ENCODE measurements around the gene SOX1.

Gene SOX1

DNA sequence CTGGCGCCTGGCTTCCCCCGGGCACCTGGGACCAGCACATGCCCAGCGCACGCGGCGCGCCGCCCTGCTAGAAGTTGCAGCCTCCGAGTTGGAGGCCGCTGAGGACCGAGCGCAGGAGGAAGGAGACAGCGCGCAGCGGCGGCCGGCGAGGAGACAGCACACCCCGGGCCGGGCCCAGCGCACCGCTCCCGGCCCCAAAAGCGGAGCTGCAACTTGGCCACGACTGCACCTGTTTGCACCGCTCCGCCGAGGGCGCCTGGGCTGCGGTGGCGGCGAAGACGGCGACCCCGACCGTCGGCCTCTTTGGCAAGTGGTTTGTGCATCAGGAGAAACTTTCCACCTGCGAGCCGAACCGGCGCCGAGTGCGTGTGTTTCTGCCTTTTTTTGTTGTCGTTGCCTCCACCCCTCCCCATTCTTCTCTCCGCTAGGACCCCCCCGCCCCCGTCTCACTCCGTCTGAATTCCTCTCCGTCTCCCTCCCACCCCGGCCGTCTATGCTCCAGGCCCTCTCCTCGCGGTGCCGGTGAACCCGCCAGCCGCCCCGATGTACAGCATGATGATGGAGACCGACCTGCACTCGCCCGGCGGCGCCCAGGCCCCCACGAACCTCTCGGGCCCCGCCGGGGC is at the start of gene SOX1:
SOX1 (plus strand) TSS at position 34 of the 626 bp plus-strand sequence; CDS start at position 544, 510 bp downstream.
- no peak for DNase-seq (ENCODE audit: low spot score)

DNA sequence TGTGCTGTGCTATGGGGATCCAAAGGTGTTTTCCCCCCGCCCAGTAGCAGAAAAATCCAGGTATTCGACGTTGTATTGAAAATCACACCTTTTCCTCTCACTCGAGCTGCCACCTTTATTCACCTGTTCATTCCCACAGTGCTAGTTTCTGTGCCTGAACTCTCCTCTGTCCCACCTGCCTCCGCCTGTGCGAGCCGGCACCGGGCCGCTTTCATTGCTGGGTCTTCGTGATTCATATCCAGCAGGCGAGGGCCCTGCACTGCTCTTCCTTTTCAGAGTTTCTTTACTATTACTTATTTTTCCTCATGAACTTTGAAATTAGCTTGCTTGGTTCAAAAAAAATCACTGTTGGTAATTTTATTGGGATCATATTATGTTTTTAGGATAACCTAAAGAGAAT is 42.4 kb upstream of the SOX1 start:
- no peak for DNase-seq (ENCODE audit: low spot score)

DNA sequence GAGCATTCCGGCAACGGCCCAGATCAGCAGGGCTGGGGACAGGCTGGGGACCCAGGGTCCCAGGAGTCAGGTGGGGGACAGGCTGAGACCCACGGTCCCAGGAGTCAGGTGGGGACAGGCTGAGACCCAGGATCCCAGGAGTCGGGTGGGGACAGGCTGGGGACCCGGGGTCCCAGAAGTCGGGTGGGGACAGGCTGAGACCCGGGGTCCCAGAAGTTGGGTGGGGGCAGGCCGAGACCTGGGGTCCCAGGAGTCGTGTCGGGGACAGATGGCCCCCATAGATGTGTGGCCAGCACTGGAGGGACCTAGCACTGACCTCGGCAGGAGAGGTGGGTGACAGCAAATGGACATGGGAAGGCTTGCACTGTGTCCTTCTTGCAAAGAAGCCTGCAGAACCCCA is 39.7 kb upstream of the SOX1 start:
- DNase-seq (ENCODE audit: low spot score) = no peak

DNA sequence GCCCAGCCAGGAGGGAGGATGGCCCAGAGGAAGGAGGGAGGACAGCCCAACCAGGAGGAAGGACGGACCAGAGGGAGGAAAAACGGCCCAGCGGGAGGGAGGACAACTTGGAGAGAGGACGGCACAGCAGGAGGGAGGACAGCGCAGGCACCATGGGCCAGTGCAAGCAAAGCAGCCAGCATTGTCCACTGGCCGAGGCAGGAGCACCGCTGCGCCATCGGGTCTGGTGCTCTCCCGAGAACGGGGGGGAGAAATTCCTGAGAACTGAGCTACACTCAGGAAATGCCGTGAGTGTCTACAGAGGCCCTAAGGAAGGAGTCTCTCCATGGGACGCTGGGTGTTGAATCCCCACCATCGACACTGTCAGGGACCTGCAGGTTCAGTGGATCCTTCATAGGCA is 38.5 kb upstream of the SOX1 start:
- DNase-seq (ENCODE audit: low spot score) = no peak

DNA sequence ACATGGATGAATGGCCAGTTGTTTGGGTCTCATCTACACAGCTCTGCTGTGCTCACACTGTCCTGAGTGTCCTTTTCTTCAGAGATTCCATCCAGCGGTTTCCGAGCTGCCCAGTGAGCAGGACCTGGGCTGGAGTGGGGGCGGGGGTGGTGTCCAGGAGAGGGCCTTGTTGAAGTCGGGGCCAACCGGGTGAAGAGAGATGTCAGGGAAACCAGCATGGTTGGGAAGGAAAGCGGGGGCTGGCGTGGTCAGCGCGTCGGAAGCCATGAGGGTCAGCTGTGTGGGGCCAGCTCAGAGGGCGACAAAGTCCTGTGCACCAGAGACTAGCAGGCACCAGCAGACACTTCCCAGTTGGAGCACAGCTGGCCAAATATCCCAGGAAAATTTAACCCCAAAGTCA is 37.8 kb upstream of the SOX1 start:
- no peak for DNase-seq (ENCODE audit: low spot score)

DNA sequence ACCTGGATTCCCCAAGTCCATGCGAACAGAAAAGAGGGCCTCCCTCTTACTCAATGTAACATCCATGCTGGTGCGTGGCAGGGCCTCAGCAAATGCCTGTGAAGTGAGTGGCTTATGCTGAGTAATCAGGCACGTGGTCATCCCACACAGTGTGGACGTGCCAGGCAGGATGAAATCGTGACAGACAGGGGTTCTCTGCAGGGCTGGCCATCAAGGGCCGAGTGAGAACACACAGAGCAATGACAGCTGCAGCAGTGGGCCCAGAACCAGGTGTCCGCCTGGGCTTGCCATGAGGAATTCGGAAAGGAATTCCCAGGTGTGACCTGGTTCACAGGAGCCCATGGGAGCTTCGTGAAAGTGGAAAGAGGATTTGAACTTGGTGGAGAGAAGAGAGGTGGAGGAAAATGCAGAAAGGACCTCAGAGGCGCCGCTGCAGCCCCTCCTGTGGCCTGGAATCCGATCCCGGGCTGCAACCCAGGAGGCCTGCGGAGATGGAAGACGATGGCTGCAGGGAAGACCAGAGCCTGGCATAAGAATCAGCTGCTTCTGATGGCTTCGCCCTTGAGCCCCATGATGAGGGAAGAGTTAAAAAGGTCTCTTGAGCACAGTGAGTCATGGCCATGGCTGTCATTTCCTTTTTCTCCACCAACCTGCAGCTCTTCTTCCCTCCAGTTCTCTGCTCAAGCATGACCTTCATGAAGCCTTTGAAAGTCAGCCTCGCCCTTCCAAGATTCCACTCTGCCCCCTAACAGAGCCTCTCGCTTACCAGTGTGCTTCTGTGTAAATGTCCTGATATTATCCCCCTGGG is 34.6 kb upstream of the SOX1 start:
- no peak for DNase-seq (ENCODE audit: low spot score)

DNA sequence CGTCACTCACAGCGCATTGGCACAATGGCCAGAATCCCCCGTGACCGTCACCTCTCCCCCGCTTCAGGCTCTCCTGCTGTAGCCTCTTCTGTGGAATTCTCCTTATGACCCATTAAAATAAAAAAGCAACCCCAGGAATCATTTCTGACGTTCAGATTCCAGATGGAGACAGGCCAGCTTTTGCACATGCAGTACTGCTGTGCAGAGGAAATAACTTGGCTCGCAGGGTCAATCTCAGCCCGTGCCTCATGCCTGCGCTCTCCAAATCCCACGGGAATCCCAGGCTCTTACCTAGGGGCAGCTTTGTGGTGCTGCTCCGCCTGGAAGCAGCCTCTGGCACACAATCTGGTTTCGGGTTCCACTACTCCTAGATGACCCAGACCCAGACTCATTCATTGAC is 32.7 kb upstream of the SOX1 start:
- no peak for DNase-seq (ENCODE audit: low spot score)

DNA sequence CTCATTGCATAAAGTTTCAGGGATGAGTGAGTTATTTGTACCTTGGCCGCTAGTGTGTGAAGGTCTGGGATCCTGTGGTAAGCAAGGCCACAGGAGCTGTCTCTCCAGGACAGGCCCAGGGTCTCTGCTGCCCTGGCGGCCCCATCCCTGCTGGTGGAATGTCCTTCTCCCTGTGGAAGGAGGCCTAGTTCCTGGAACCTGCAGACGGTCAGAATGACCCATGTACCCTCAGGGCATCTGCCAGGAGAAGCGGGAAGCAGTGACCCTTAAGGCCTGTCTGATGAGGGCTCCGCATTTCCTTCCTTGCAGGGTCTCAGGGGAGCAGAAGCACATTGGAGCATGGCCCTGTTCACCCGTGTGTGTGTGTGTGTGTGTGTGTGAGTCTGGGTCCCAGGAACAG is 32.1 kb upstream of the SOX1 start:
- no peak for DNase-seq (ENCODE audit: low spot score)

DNA sequence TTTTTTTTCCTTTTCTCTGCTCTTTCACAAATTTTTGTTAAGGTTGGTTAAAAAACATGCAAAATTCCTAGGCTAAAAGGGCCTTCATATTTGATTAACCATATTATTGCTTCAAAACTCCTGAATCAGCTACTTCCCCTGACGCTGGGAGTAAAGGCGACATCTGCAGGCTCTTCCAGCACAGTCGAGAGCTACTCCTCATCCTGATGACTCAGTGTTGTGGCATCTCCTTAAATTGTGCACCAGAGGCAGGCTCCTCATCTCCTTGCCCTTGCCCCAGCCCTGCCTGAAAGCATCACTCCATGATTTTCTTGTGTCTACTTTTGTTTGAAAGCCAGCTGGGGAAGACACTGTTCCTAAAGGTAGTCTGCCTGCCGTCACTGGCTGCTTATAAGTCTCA is 24.5 kb upstream of the SOX1 start:
- no peak for DNase-seq (ENCODE audit: low spot score)

DNA sequence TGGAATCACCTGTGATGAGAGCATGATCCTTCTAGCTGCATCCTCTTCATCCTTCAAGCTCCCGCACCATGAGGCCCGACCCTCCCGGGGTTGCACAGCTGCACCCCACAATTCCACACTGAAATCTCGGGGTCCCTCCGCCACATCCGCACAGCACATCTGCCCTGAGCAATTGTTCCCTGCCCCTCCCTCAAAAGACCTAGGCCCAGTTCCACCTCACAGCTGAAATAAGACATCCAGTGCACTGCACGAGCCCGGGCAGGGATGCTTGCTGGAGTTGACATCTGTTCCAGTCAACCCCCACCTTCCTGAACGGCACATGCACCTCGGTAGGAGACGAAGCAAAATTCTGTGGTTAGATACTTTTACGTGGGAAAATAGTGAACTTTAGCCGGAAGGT is 14.7 kb upstream of the SOX1 start:
- no peak for DNase-seq (ENCODE audit: low spot score)

DNA sequence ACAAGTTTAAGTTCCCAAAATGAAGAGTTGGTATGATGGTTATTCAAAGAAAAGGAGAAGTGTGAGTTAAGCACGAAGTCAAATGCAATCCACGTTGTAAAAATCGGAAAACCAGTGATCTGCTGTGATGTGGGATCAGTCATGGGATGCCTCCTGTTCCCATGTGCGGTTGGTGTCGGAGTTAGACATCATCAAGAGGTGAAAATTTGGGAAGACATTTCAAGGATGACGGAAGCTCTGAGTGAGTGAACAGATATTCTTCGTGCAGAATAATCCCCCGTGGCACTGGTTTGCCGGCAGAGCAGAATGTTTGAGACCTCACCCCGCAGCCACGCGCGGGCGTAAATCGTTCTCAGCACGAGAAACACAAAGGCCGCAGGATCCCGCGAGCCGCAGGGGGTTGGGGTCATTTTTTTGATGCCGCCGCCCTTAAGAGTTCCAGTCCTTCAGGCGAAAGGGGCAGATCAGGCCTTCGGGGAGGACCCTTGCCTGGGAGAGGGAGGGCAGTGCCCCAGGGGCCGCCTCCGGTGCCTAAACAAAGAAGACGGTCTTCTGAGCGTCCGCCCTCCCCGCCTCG is 13.7 kb upstream of the SOX1 start:
- no peak for DNase-seq (ENCODE audit: low spot score)

DNA sequence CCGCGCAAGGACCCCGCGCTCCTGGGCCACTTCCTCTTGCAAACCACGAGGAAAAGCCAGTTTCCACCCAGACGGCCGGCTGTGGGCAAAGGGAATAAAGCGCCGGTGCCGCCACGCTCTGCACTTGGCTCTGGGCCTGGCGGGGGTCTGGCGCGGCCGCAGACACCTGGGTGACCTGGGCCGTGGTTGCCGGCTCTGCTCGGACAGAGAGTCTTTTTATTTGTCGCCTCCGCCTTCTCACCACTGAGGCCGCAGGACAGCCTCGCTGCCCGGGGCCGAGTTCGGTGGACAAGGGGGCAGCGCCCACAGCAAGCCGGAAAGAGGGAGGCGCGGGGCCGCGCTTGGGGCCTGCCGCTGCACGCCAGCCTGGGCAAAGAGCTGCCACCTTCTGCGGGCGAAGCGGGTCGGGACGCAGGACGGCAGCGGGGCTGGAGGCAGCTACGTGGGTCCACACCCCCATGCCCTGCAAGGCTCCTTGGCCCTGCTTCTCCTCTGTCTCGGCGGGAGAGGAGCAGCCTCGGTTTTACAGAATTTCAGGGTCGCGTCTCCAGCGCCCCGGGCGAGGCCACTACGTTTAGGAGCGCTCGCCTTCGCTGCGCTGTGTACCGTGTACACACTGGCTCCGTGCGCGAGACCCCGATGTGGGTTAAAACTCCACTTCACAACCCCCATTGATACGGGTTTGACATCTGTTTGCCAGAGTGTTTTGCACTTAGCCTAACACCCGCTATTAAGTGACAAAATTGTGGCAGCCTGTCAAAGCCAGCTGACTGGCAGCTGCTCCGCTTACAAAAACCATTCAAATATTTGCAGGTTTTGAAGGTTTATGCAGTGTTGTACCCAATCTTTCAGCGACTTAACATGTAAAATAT is 13.0 kb upstream of the SOX1 start:
- DNase-seq (ENCODE audit: low spot score) = no peak

DNA sequence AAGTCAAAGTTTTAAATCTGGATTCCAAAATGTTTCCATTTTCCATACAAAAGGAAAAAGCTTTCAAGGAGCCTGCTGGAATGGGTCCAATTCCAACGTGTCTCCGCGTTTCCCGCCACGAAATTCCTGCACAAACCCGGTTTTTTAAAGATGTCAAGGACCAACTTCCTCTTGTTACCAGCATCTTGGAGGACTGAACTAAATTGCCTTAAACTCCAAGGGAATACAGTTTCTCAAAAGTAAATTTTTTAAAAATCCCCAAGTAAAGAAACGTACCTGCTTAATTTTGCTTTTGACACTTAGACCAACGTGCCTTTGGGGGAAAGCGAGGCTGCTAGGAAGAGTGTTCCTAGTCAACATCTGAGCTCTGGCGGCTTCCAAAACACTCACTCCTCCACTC is 12.3 kb upstream of the SOX1 start:
- DNase-seq (ENCODE audit: low spot score) = no peak

DNA sequence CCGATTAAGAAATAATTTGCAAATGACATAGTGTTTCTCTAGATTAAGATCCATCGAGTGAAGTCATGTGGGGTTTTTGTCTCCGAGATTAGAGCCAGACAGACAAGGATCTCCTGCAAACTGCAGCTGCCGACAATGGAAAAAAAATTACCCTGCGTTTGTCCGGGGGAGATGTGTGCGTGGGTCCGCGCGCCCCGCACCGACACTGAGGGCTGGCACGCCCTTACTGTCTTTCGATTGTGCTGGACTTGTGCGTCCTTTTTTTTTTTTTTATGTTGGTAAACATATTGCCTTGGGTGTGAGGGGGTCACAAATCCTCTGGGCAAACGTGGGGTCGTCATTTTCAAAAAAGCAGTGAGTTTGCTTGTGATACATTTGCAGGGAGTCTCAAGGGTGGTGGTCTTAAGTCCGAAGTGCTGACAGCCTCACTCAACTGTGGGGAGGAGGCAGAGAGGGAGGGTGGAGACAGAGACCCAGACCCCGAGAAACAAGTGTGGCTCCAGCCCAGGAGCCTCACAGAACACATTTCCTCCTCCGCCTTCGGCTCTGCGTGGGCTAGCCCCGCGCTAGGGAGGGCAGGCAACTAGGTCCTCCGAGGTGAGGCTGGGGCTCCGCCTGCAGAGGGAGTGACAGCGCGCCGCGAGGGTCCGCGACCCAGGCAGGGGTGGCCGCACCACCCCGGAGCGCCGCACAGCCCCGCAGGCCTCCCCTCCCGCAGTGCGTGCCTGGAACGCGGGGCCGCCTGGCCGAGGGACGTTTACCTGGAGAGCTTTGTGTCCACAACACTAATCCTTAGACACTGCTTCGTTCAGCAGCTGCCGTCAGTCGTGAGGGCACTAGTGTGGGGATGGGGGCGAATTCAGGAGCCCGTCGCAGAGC is 11.7 kb upstream of the SOX1 start:
- no peak for DNase-seq (ENCODE audit: low spot score)

DNA sequence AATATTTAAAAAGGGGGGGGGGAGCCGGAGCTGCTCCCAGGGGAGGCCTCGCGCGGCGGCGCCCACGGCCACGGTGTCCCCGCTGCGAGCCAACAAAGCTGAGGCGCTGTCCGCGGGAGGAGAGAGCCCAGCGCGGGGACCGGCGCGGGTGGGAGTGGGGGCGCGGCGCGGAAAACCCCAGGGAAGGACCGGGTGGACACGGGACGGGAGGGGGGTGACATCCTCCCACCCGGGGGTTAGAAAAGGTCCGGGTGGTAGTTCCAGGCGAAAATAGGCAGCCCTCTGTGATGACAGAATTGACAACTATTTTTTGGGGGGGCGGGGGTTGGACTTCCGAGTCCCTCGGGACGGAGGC is 11.1 kb upstream of the SOX1 start:
- no peak for DNase-seq (ENCODE audit: low spot score)

DNA sequence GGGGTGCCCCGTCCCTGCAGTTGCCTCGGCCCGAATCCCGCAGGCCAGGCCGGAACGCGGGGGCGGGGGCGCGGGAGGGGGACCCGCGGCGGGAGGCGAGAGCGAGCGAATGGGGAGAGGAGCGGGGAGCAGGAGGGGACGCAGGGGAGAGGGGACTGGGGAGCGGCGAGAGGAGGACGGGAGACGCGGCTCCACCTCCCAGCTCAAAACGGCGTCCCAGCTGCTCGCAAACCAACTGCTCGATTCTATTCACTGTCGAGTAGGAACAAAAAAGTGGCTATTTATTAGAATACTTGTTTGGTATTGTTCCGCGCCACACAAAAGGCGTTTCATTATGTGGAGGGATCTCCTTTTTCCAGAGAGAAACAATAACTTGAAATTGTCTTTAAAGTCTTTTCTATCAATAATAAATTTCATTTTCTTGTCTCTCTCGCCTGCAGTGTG is 10.6 kb upstream of the SOX1 start:
- DNase-seq (ENCODE audit: low spot score) = no peak

DNA sequence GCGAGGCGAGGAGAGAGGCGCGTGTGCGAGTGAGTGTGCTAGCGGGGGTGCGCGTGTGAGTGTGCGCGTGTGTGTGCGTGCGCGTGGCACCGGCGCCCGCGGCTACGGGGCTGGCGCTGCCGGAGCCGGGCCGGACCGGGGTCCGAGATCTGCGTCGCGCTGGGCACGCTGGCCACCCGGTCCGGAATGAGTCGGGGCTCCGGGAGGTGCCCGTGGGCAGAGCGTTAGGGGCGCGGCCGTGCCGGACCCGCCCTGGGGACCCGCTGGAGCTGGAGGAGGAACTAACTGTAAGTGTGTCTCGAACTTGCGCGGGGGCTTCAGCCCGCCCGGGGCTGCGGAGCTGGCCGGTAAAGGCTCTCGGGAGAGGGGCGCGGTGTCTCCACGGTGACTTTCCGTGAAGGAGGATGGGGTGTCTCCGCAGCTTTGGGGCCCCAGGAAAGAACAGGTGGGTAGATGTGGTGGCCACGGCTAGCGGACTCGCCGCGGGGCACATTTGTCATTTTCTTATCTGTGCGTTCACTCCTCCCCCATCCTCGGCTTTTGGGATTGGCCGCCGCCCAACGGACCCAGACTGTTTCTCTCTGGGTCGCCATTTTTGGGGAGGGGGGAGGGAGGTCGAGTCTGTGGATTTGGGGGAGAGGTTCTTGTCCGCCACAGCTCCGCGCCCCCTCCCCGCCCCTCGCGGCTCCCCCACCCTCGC is 10.1 kb upstream of the SOX1 start:
- DNase-seq (ENCODE audit: low spot score) = no peak

DNA sequence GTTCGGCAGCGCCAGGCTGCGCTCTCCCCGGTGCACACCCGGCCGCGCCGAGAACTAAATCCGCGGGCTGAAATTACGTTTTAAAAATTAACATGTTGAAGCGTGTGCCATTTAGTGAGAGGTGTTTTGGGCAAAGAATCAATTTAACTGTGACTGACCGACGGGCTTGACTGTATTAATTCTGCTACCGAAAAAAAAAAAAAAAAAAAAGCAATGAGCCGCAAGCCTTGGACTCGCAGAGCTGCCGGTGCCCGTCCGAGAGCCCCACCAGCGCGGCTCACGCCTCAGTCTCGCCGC is 9.6 kb upstream of the SOX1 start:
- DNase-seq (ENCODE audit: low spot score) = no peak

DNA sequence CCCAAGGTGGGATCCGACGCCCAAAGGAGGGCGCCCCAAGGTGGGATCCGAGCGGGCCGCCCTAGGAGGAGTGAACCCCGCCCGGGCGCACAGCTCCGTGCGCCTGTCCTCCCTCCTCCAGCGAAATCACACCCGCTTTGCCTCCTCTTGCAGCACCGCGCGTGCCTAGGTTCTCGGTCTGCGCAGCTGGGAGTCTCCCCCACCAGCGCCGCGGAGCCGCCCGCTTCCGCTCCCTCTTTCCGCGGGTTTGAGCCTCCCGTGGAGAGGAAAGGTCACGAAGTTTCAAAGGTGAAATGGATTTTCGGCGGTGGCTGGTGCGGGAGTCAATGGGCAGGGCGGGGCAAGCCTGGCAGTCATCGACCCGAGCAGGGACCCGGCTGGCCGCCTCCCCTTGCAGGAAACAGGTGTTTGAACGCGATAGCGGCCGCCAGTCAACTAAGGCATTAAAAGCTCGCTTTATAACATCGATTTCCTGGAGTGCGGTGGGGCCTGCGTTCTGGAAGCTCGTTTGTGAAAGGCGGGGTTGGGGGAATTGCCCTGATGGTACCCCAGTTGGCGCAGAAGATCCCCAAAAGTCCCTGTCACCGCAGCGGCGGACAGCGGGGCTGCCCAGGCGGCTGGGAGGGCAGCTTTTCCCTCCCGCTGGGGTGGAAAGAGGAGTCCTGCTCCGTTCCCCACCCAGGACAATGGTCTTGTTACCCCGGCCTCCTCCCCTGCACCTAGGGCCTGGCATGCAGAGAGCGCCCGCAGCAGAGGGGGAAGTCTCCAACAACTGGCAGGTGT is 9.0 kb upstream of the SOX1 start:
- DNase-seq (ENCODE audit: low spot score) = no peak

DNA sequence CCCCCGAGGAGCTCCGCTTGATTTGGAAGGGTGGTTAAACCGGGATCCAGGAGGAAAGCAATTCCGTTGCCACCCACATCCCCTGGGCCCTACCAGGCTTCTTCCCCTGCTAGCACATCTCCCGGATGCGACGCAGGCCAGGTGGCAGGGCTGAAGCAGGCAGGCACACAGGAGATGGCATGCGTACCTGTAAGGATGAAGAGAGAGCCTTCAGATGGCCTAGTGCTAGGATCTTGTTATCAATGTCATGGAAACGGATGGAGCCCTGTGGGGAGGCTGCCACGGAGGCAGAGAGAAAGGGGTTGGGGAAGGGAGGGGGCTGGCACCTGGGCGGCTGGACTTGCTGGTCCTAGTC is 8.5 kb upstream of the SOX1 start:
- DNase-seq (ENCODE audit: low spot score) = no peak

DNA sequence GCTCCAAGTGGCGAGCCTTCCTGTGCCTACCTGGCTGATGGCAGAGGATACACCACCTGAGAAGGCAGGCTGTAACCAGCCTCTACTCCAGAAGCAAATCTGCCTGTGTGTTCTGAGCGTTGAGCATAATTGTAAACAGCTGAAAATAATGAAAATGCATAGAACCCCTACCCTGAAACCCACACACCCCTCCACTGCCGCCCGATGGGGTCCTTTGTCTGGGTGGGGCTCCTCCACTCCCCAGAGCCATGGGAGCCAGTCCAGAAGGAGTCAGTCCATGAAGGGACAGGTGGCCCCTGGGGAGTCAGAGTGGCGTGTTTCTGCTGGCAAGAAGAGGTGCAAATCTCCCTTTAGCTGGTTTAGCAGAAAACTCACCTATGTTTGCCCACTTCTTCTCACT is 8.0 kb upstream of the SOX1 start:
- no peak for DNase-seq (ENCODE audit: low spot score)

Measured in hepatic stellate cell (primary cell).